ENCODE measurements around the gene MGAT2.

MGAT2 gene

GRCh38 chr14:49623941-49624839 is 3.6 kb downstream of the MGAT2 start:
- Histone ChIP-seq H2AFZ (ENCODE audit: low read length, unreplicated experiment) (no peak overlapping the region), H3K27ac (ENCODE audit: low read depth, low read length) (peak overlapping the region; percentile 5; the same call in 1 of the 2 replicates), H3K4me1 (ENCODE audit: control insufficient read depth, insufficient read depth, low read length, unreplicated experiment) (peaks cover 20% of the 10 kb centered on the region), H3K79me2 (ENCODE audit: control insufficient read depth, insufficient read depth, low read length, unreplicated experiment) (peaks cover 64% of the 10 kb centered on the region), H3K36me3 (ENCODE audit: insufficient read depth, low read length) (0 out of 2 replicates have a peak, but pooled peaks cover 11% of the 10 kb centered on the region), H3K4me3 (ENCODE audit: low read depth, low read length) (peak overlapping the region; percentile 84), H3K27me3 (ENCODE audit: insufficient read depth, low read length) (no peaks in the 10 kb centered on the region)

- Histone ChIP-seq H3K36me3 (ENCODE audit: insufficient read depth, low read length) (peaks cover 14% of the 10 kb centered on the region), H3K4me3 (ENCODE audit: low read depth, low read length) (peak overlapping the region; percentile 99)
These were observed 13.3 kb downstream of the MGAT2 start for GRCh38 chr14:49633640-49634546.

GRCh38 chr14:49634547-49635334 is 14.1 kb downstream of the MGAT2 start, which contains the start of gene DNAAF2:
TSS of gene DNAAF2 (minus strand) at chr14:49635244. CDS start at chr14:49635149, 95 bp downstream.
- Histone ChIP-seq H3K79me2 (ENCODE audit: control insufficient read depth, insufficient read depth, low read length, unreplicated experiment) (peaks cover 83% of the 10 kb centered on the region), H3K36me3 (ENCODE audit: insufficient read depth, low read length) (peaks cover 18% of the 10 kb centered on the region), H3K27ac (ENCODE audit: low read depth, low read length) (peak within 1 kb of the TSS; percentile 79), H2AFZ (ENCODE audit: low read length, unreplicated experiment) (peak within 1 kb of the TSS; percentile 76), H3K27me3 (ENCODE audit: insufficient read depth, low read length) (no peaks in the 10 kb centered on the region), H3K4me1 (ENCODE audit: control insufficient read depth, insufficient read depth, low read length, unreplicated experiment) (peaks cover 14% of the 10 kb centered on the region), H3K4me3 (ENCODE audit: low read depth, low read length) (peak within 1 kb of the TSS; percentile 99)

More at GRCh38 chr14:49633640-49634546, 13.3 kb downstream of the MGAT2 start:
- peak overlapping the region; percentile 76 for H2AFZ ChIP-seq (ENCODE audit: low read length, unreplicated experiment)
- H3K79me2 ChIP-seq (ENCODE audit: control insufficient read depth, insufficient read depth, low read length, unreplicated experiment) = peaks cover 82% of the 10 kb centered on the region
- H3K4me1 ChIP-seq (ENCODE audit: control insufficient read depth, insufficient read depth, low read length, unreplicated experiment) = peaks cover 14% of the 10 kb centered on the region
- H3K27ac ChIP-seq (ENCODE audit: low read depth, low read length) = peak overlapping the region; percentile 79
- H3K27me3 ChIP-seq (ENCODE audit: insufficient read depth, low read length) = no peaks in the 10 kb centered on the region

GRCh38 chr14:49636866-49637265 is 16.3 kb downstream of the MGAT2 start:
- Histone ChIP-seq H3K4me1 (ENCODE audit: control insufficient read depth, insufficient read depth, low read length, unreplicated experiment) (peaks cover 17% of the 10 kb centered on the region), H3K27ac (ENCODE audit: low read depth, low read length) (no peak overlapping the region), H3K4me3 (ENCODE audit: low read depth, low read length) (no peak overlapping the region), H3K36me3 (ENCODE audit: insufficient read depth, low read length) (peaks cover 22% of the 10 kb centered on the region), H2AFZ (ENCODE audit: low read length, unreplicated experiment) (no peak overlapping the region), H3K27me3 (ENCODE audit: insufficient read depth, low read length) (no peaks in the 10 kb centered on the region), H3K79me2 (ENCODE audit: control insufficient read depth, insufficient read depth, low read length, unreplicated experiment) (peaks cover 86% of the 10 kb centered on the region)

GRCh38 chr14:49637534-49638078 is 17.0 kb downstream of the MGAT2 start:
- peaks cover 22% of the 10 kb centered on the region for H3K36me3 ChIP-seq (ENCODE audit: insufficient read depth, low read length)
- H3K79me2 ChIP-seq (ENCODE audit: control insufficient read depth, insufficient read depth, low read length, unreplicated experiment) = peaks cover 83% of the 10 kb centered on the region
- H3K27me3 ChIP-seq (ENCODE audit: insufficient read depth, low read length) = no peaks in the 10 kb centered on the region
- H3K4me1 ChIP-seq (ENCODE audit: control insufficient read depth, insufficient read depth, low read length, unreplicated experiment) = peaks cover 17% of the 10 kb centered on the region
- no peak overlapping the region for H3K4me3 ChIP-seq (ENCODE audit: low read depth, low read length)
- H2AFZ ChIP-seq (ENCODE audit: low read length, unreplicated experiment) = no peak overlapping the region
- H3K27ac ChIP-seq (ENCODE audit: low read depth, low read length) = no peak overlapping the region

GRCh38 chr14:49640540-49641417 is 20.2 kb downstream of the MGAT2 start:
- Histone ChIP-seq H3K79me2 (ENCODE audit: control insufficient read depth, insufficient read depth, low read length, unreplicated experiment) (peaks cover 62% of the 10 kb centered on the region), H2AFZ (ENCODE audit: low read length, unreplicated experiment) (no peak overlapping the region), H3K4me3 (ENCODE audit: low read depth, low read length) (no peak overlapping the region), H3K27me3 (ENCODE audit: insufficient read depth, low read length) (no peaks in the 10 kb centered on the region), H3K27ac (ENCODE audit: low read depth, low read length) (no peak overlapping the region), H3K36me3 (ENCODE audit: insufficient read depth, low read length) (peaks cover 22% of the 10 kb centered on the region), H3K4me1 (ENCODE audit: control insufficient read depth, insufficient read depth, low read length, unreplicated experiment) (peaks cover 17% of the 10 kb centered on the region)

GRCh38 chr14:49641697-49642129 is 21.1 kb downstream of the MGAT2 start:
- H3K36me3 ChIP-seq (ENCODE audit: insufficient read depth, low read length) = peaks cover 26% of the 10 kb centered on the region
- no peak overlapping the region for H3K27ac ChIP-seq (ENCODE audit: low read depth, low read length)
- no peak overlapping the region for H2AFZ ChIP-seq (ENCODE audit: low read length, unreplicated experiment)
- no peak overlapping the region for H3K4me3 ChIP-seq (ENCODE audit: low read depth, low read length)
- peaks cover 10% of the 10 kb centered on the region for H3K4me1 ChIP-seq (ENCODE audit: control insufficient read depth, insufficient read depth, low read length, unreplicated experiment)
- no peaks in the 10 kb centered on the region for H3K27me3 ChIP-seq (ENCODE audit: insufficient read depth, low read length)
- H3K79me2 ChIP-seq (ENCODE audit: control insufficient read depth, insufficient read depth, low read length, unreplicated experiment) = peaks cover 58% of the 10 kb centered on the region

GRCh38 chr14:49642163-49642562 is 21.6 kb downstream of the MGAT2 start:
- peaks cover 26% of the 10 kb centered on the region for H3K36me3 ChIP-seq (ENCODE audit: insufficient read depth, low read length)
- peaks cover 8% of the 10 kb centered on the region for H3K4me1 ChIP-seq (ENCODE audit: control insufficient read depth, insufficient read depth, low read length, unreplicated experiment)
- H3K79me2 ChIP-seq (ENCODE audit: control insufficient read depth, insufficient read depth, low read length, unreplicated experiment) = peaks cover 57% of the 10 kb centered on the region
- H3K27me3 ChIP-seq (ENCODE audit: insufficient read depth, low read length) = no peaks in the 10 kb centered on the region
- no peak overlapping the region for H2AFZ ChIP-seq (ENCODE audit: low read length, unreplicated experiment)
- no peak overlapping the region for H3K4me3 ChIP-seq (ENCODE audit: low read depth, low read length)
- no peak overlapping the region for H3K27ac ChIP-seq (ENCODE audit: low read depth, low read length)

GRCh38 chr14:49653508-49653907 is 32.9 kb downstream of the MGAT2 start:
- H3K4me1 ChIP-seq (ENCODE audit: control insufficient read depth, insufficient read depth, low read length, unreplicated experiment) = no peaks in the 10 kb centered on the region
- H3K36me3 ChIP-seq (ENCODE audit: insufficient read depth, low read length) = peaks cover 9% of the 10 kb centered on the region
- H2AFZ ChIP-seq (ENCODE audit: low read length, unreplicated experiment) = no peak overlapping the region
- H3K27me3 ChIP-seq (ENCODE audit: insufficient read depth, low read length) = no peaks in the 10 kb centered on the region
- H3K27ac ChIP-seq (ENCODE audit: low read depth, low read length) = no peak overlapping the region
- H3K4me3 ChIP-seq (ENCODE audit: low read depth, low read length) = no peak overlapping the region
- H3K79me2 ChIP-seq (ENCODE audit: control insufficient read depth, insufficient read depth, low read length, unreplicated experiment) = peaks cover 2% of the 10 kb centered on the region

Data from ACC112 (cell line).